Measurements from ENCODE around the gene LIN37.

GRCh38 chr19:35788205-35788960 is 40.0 kb downstream of the LIN37 start:
- TF ChIP-seq CTCF (IDR thresholded peaks at IDR 0.05) (no peak), EZH2 (IDR thresholded peaks at IDR 0.05) (no peak)
